HCT116 (cell line): ENCODE results near the gene CTNNB1. TPM values are rescaled to one million over a fixed set of nuclear protein-coding genes. Genes with fewer than 3 reads are reported as not detected.

Experiments
- ATAC-seq: fragments of 200-7000 bp; cut with Tn5 transposase; 2 replicates; pipeline ENCODE4 v1.9.1; 2020; ENCODE audit warnings: mild to moderate bottlenecking, moderate library complexity
- BruUV-seq: library from RNA; stranded (reverse); fragments of 400-500 nt; replicated peaks from 2 replicates; lab custom pipeline; 2021; lab: Mats Ljungman, UMichigan
- CTCF ChIA-PET: fragments of 300-600 bp; sonication (Branson Sonifier 250); formaldehyde crosslinking; loops from one replicate; lab custom pipeline; 2021; ENCODE audit warnings: antibody characterized with exemption; lab: Charles Lee
- POLR2A ChIA-PET: fragments of 300-600, 350-600 bp; sonication (Branson Sonifier 250); formaldehyde crosslinking; loops from one replicate; lab custom pipeline; 2021; ENCODE audit warnings: antibody characterized with exemption; lab: Charles Lee
- RAD21 ChIA-PET, 2 experiments: fragments of 300-600 bp; sonication (Branson Sonifier 250); formaldehyde crosslinking; loops; one replicate each; lab custom pipeline; 2023; ENCODE audit warnings: low total read pairs in 2 of 2; ENCODE audit not compliant: uncharacterized antibody in 2 of 2, unreplicated experiment in 2 of 2, low non-redundant PET in 1 of 2; lab: Charles Lee
- DNase-seq: peaks from one replicate; pipeline ENCODE4 v3.0.0-alpha.2; 2010; ENCODE audit warnings: low read depth, low spot score
- H2AFZ ChIP-seq: fragments of 200-600 bp; shearing (Covaris generic), sonication (generic); 2 replicates; pipeline ENCODE4 v1.6.1; 2017; ENCODE audit warnings: low read depth, mixed run types, mixed read lengths, antibody characterized with exemption, low read length; ENCODE audit not compliant: poor library complexity, severe bottlenecking
- H3K27ac ChIP-seq: 2 replicates; pipeline ENCODE4 v1.5.1; 2012; ENCODE audit warnings: low read depth, low read length
- H3K27me3 ChIP-seq: fragments of 200-600 bp; sonication (generic); 2 replicates; pipeline ENCODE4 v1.6.1; 2016; ENCODE audit warnings: mixed run types, low read length, mixed read lengths; ENCODE audit not compliant: insufficient read depth
- H3K36me3 ChIP-seq, 2 experiments: fragments of 200-500 bp in 1 of 2; fragments of 200-600 bp in 1 of 2; sonication (Bioruptor generic) in 1 of 2; sonication (generic) in 1 of 2; 2 replicates each; pipeline versions ENCODE4 v1.5.1 to v1.6.1; 2014 to 2016; ENCODE audit warnings: low read length in 2 of 2, inconsistent platforms in 1 of 2, mixed read lengths in 1 of 2, mixed run types in 1 of 2; ENCODE audit not compliant: insufficient read depth in 2 of 2, control insufficient read depth in 1 of 2
- H3K4me1 ChIP-seq, 2 experiments: fragments of 200-600 bp in 1 of 2; sonication (generic) in 1 of 2; 2 replicates each; pipeline versions ENCODE4 v1.5.1 to v1.6.1; 2012 to 2017; ENCODE audit warnings: low read length in 2 of 2, inconsistent platforms in 1 of 2, mild to moderate bottlenecking in 1 of 2, mixed read lengths in 1 of 2, mixed run types in 1 of 2, moderate library complexity in 1 of 2; ENCODE audit not compliant: insufficient read depth in 2 of 2, control insufficient read depth in 1 of 2
- H3K4me2 ChIP-seq: fragments of 200-600 bp; sonication (generic); 2 replicates; pipeline ENCODE4 v1.6.1; 2017; ENCODE audit warnings: mixed run types, low read length, mixed read lengths
- H3K4me3 ChIP-seq, 2 experiments: fragments of 200-600 bp in 1 of 2; sonication (generic) in 1 of 2; replicated peaks in 1 of 2; 2 replicates each; pipeline ENCODE4 v1.5.1; 2011 to 2016; ENCODE audit warnings: low read length in 2 of 2, control low read depth in 1 of 2, low read depth in 1 of 2, mild to moderate bottlenecking in 1 of 2, mixed read lengths in 1 of 2, mixed run types in 1 of 2
- H3K79me2 ChIP-seq: fragments of 200-600 bp; sonication (generic); 2 replicates; pipeline ENCODE4 v1.6.1; 2017; ENCODE audit warnings: mild to moderate bottlenecking, mixed run types, low read length, moderate library complexity, mixed read lengths; ENCODE audit not compliant: insufficient read depth
- H3K9ac ChIP-seq: fragments of 200-600 bp; sonication (generic); 2 replicates; pipeline ENCODE4 v1.6.1; 2016; ENCODE audit warnings: low read length, mixed read lengths
- H3K9me2 ChIP-seq: fragments of 200-600 bp; sonication (generic), shearing (Covaris generic); 2 replicates; pipeline ENCODE4 v1.6.1; 2017; ENCODE audit warnings: mixed run types, mild to moderate bottlenecking, moderate library complexity; ENCODE audit not compliant: insufficient read depth
- H3K9me3 ChIP-seq, 2 experiments: fragments of 200-500 bp in 1 of 2; fragments of 200-600 bp in 1 of 2; sonication (Bioruptor generic) in 1 of 2; sonication (generic) in 1 of 2; 2 replicates each; pipeline ENCODE4 v1.6.1; 2014 to 2017; ENCODE audit warnings: low read length in 2 of 2, mixed read lengths in 2 of 2, inconsistent platforms in 1 of 2, low read depth in 1 of 2, mild to moderate bottlenecking in 1 of 2, mixed run types in 1 of 2, moderate library complexity in 1 of 2; ENCODE audit not compliant: control insufficient read depth in 1 of 2, insufficient read depth in 1 of 2
- H4K20me1 ChIP-seq: fragments of 200-600 bp; sonication (generic), shearing (Covaris generic); 2 replicates; pipeline ENCODE4 v1.6.1; 2017; ENCODE audit warnings: mixed run types, mild to moderate bottlenecking, moderate library complexity; ENCODE audit not compliant: insufficient read depth
- CEBPB ChIP-seq: IDR thresholded peaks from 2 replicates; pipeline ENCODE4 v1.6.1; 2012; ENCODE audit warnings: low read depth
- EGR1 ChIP-seq: IDR thresholded peaks from 2 replicates; pipeline ENCODE4 v1.6.1; 2012; ENCODE audit warnings: low read depth
- ELF1 ChIP-seq: IDR thresholded peaks from 2 replicates; pipeline ENCODE4 v1.6.1; 2012; ENCODE audit warnings: low read depth, borderline replicate concordance
- EZH2phosphoT487 ChIP-seq: fragments of 200-600 bp; IDR thresholded peaks from 2 replicates; pipeline ENCODE4 v1.6.1; 2018; ENCODE audit warnings: antibody characterized with exemption, borderline replicate concordance
- FOSL1 ChIP-seq: IDR thresholded peaks from 2 replicates; pipeline ENCODE4 v1.6.1; 2012; ENCODE audit warnings: low read depth
- SIN3A ChIP-seq: IDR thresholded peaks from 2 replicates; pipeline ENCODE4 v1.6.1; 2012; ENCODE audit warnings: low read depth
- SRF ChIP-seq: IDR thresholded peaks from 2 replicates; pipeline ENCODE4 v1.6.1; 2012; ENCODE audit warnings: low read depth
- TCF7L2 ChIP-seq: IDR thresholded peaks from 2 replicates; pipeline ENCODE4 v1.7.0; 2011; ENCODE audit warnings: borderline replicate concordance, inconsistent platforms; ENCODE audit not compliant: insufficient read depth, insufficient read length; ENCODE audit errors: extremely low read depth
- YY1 ChIP-seq: IDR thresholded peaks from 2 replicates; pipeline ENCODE4 v1.6.1; 2011; ENCODE audit warnings: low read length, low read depth, moderate library complexity, mild to moderate bottlenecking; ENCODE audit not compliant: insufficient replicate concordance; ENCODE audit errors: extremely low read depth
- intact Hi-C: fragments of 100-400 bp; cut with micrococcal nuclease; formaldehyde crosslinking; loops from 2 replicates; pipeline ENCODE4 v1.10.0; 2022
- total RNA-seq: library from RNA; stranded (reverse); gene quantifications from one replicate; pipeline ENCODE4 v1.2.1, GENCODE V29; 2021; ENCODE audit not compliant: unreplicated experiment
- TF ChIP-seq, protein P1 (sequence below): IDR thresholded peaks from 2 replicates; pipeline ENCODE4 v1.6.1; 2012
- TF ChIP-seq, protein P2 (sequence below): IDR thresholded peaks from 2 replicates; pipeline ENCODE4 v1.6.1; 2011; ENCODE audit warnings: mild to moderate bottlenecking, low read length, moderate library complexity; ENCODE audit not compliant: insufficient replicate concordance; ENCODE audit errors: extremely low read depth

Gene CTNNB1
- total RNA-seq, 1 experiment from 2014 or later: 265 TPM

DNA sequence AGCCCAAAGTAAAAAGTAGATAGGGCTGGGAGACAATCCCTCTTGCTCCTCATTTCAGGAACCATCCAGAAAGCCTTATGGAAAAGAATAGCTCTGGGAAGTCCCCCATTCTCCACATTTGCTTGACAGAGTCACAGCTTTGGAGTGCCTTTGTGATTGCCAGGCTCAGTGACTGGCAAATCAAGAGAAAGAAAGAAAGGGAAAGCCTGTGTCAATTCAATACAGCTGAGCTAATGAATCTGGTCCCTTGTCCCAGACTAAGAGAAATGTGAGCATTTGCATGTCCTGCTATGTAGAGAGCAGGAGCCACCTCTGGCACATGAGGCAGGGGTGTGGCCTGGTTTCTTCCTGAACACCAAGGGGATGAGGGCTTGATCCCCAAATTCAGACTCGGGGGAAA lies 14.9 kb upstream of the CTNNB1 start:
- DNase-seq (no peak), ATAC-seq (no peak)
- Histone ChIP-seq H3K9me2 (no peaks in the 10 kb centered on the region), H3K79me2 (no peaks in the 10 kb centered on the region), H3K4me1 (no peaks in the 10 kb centered on the region), H3K27ac (no peak overlapping the region), H3K4me2 (no peak overlapping the region), H3K9ac (no peak overlapping the region), H4K20me1 (no peaks in the 10 kb centered on the region), H2AFZ (no peak overlapping the region), H3K9me3 (no peaks in the 10 kb centered on the region), H3K27me3 (peaks cover 14% of the 10 kb centered on the region), H3K36me3 (no peaks in the 10 kb centered on the region), H3K4me3 (no peak overlapping the region)
- RAD21 ChIA-PET: no interaction called here
- POLR2A ChIA-PET: no interaction called here
- no TSS peak for BruUV-seq
- CTCF ChIA-PET: no interaction called here
- intact Hi-C loops: no loop called here
- TF ChIP-seq SIN3A (no peak), SRF (no peak), CEBPB (no peak), YY1 (no peak), EZH2phosphoT487 (no peak), TCF7L2 (no peak), FOSL1 (no peak), EGR1 (no peak), ELF1 (no peak)
- TF ChIP-seq, protein P1, sequence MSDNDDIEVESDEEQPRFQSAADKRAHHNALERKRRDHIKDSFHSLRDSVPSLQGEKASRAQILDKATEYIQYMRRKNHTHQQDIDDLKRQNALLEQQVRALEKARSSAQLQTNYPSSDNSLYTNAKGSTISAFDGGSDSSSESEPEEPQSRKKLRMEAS: no peak
- TF ChIP-seq, protein P2, sequence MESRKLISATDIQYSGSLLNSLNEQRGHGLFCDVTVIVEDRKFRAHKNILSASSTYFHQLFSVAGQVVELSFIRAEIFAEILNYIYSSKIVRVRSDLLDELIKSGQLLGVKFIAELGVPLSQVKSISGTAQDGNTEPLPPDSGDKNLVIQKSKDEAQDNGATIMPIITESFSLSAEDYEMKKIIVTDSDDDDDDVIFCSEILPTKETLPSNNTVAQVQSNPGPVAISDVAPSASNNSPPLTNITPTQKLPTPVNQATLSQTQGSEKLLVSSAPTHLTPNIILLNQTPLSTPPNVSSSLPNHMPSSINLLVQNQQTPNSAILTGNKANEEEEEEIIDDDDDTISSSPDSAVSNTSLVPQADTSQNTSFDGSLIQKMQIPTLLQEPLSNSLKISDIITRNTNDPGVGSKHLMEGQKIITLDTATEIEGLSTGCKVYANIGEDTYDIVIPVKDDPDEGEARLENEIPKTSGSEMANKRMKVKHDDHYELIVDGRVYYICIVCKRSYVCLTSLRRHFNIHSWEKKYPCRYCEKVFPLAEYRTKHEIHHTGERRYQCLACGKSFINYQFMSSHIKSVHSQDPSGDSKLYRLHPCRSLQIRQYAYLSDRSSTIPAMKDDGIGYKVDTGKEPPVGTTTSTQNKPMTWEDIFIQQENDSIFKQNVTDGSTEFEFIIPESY: no peak
